OCI-LY1 (cell line): ENCODE results near the gene PILRA.
"Not testable (repeated sequence)": the region's sequence is repeated elsewhere in the genome, so short reads cannot be mapped to it uniquely, and the experiment has no call there.

ENCODE experiments used
- H2AFZ ChIP-seq: fragments of 200-600 bp; sonication (generic), shearing (Covaris generic); 2 replicates; pipeline ENCODE4 v1.6.0; 2014; ENCODE audit warnings: antibody characterized with exemption, mild to moderate bottlenecking, low read length
- H3F3A ChIP-seq: fragments of 200-600 bp; sonication (generic), shearing (Covaris generic); 2 replicates; pipeline ENCODE4 v1.6.0; 2014; ENCODE audit warnings: mild to moderate bottlenecking, antibody characterized with exemption, low read length, moderate library complexity; ENCODE audit not compliant: insufficient read depth
- H3K27ac ChIP-seq: fragments of 200-600 bp; sonication (generic); 2 replicates; pipeline ENCODE4 v1.5.1; 2014; ENCODE audit warnings: low read length, mixed run types, mild to moderate bottlenecking, low read depth; ENCODE audit not compliant: poor library complexity, severe bottlenecking
- H3K27me3 ChIP-seq: fragments of 200-600 bp; sonication (generic); 2 replicates; pipeline ENCODE4 v1.6.0; 2014; ENCODE audit warnings: antibody characterized with exemption, mild to moderate bottlenecking, low read length, moderate library complexity; ENCODE audit not compliant: insufficient read depth
- H3K36me3 ChIP-seq: fragments of 200-600 bp; sonication (generic); 2 replicates; pipeline ENCODE4 v1.6.1; 2014; ENCODE audit warnings: mild to moderate bottlenecking, antibody characterized with exemption, low read length, moderate library complexity, mixed read lengths; ENCODE audit not compliant: insufficient read depth
- H3K4me1 ChIP-seq: fragments of 200-600 bp; sonication (generic); 2 replicates; pipeline ENCODE4 v1.5.1; 2014; ENCODE audit warnings: mild to moderate bottlenecking, low read length, moderate library complexity; ENCODE audit not compliant: insufficient read depth, severe bottlenecking
- H3K4me2 ChIP-seq: fragments of 200-600 bp; sonication (generic), shearing (Covaris generic); 2 replicates; pipeline ENCODE4 v1.6.1; 2014; ENCODE audit warnings: low read length
- H3K4me3 ChIP-seq: fragments of 200-600 bp; sonication (generic); 2 replicates; pipeline ENCODE4 v1.5.1; 2014; ENCODE audit warnings: low read length, low read depth, mild to moderate bottlenecking, mixed read lengths; ENCODE audit not compliant: poor library complexity, severe bottlenecking
- H3K79me2 ChIP-seq: fragments of 200-600 bp; shearing (Covaris generic); 2 replicates; pipeline ENCODE4 v1.6.1; 2016; ENCODE audit warnings: mixed run types, low read length, mixed read lengths; ENCODE audit not compliant: insufficient read depth
- H3K9ac ChIP-seq: fragments of 200-600 bp; sonication (generic), shearing (Covaris generic); 2 replicates; pipeline ENCODE4 v1.6.1; 2014; ENCODE audit warnings: mild to moderate bottlenecking, low read length, mixed read lengths
- H3K9me2 ChIP-seq: fragments of 200-600 bp; sonication (generic), shearing (Covaris generic); 2 replicates; pipeline ENCODE4 v1.6.1; 2014; ENCODE audit warnings: low read depth, mild to moderate bottlenecking, low read length, mixed read lengths
- H3K9me3 ChIP-seq: fragments of 200-600 bp; shearing (Covaris generic); 2 replicates; pipeline ENCODE4 v1.6.1; 2014; ENCODE audit warnings: low read length, mixed read lengths
- H4K20me1 ChIP-seq: fragments of 200-600 bp; sonication (generic), shearing (Covaris generic); 2 replicates; pipeline ENCODE4 v1.6.0; 2016; ENCODE audit warnings: mild to moderate bottlenecking, low read length; ENCODE audit not compliant: insufficient read depth
- EZH2 ChIP-seq: fragments of 200-600 bp; sonication (generic), shearing (Covaris generic); IDR thresholded peaks from 2 replicates; pipeline ENCODE4 v1.8.0; 2017; ENCODE audit warnings: borderline replicate concordance, mixed run types, mild to moderate bottlenecking, antibody characterized with exemption, low read length, moderate library complexity, mixed read lengths
- TF ChIP-seq, protein P1 (sequence below): fragments of 200-600 bp; sonication (generic), shearing (Covaris generic); IDR thresholded peaks from 2 replicates; pipeline ENCODE4 v1.5.1; 2017; ENCODE audit warnings: mild to moderate bottlenecking, antibody characterized with exemption, low read length, moderate library complexity, mixed read lengths

PILRA gene

DNA sequence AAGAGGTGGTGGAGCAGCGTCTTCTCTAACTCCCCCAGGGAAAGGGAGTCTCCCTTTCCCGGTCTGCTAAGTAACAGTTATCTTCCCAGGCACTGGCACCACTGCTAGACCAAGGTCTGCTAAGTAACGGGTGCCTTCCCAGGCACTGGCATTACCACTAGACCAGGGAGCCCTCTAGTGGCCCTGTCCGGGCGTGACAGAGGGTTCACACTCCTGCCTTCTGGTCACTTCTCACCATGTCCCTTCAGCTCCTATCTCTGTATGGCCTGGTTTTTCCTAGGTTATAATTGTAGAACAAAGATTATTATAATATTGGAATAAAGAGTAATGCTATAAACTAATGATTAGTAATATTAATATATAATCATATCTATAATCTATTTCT is 28.0 kb upstream of the PILRA start:
- H3K9me3 ChIP-seq, H3K27ac ChIP-seq, H3K9me2 ChIP-seq, H2AFZ ChIP-seq, H3K79me2 ChIP-seq, H3K27me3 ChIP-seq, H3F3A ChIP-seq, H3K4me2 ChIP-seq, H3K9ac ChIP-seq, H4K20me1 ChIP-seq: not testable (repeated sequence)
- H3K36me3 ChIP-seq: peaks cover 73% of the 10 kb centered on the region
- peaks cover 34% of the 10 kb centered on the region for H3K4me1 ChIP-seq
- TF ChIP-seq, protein P1, sequence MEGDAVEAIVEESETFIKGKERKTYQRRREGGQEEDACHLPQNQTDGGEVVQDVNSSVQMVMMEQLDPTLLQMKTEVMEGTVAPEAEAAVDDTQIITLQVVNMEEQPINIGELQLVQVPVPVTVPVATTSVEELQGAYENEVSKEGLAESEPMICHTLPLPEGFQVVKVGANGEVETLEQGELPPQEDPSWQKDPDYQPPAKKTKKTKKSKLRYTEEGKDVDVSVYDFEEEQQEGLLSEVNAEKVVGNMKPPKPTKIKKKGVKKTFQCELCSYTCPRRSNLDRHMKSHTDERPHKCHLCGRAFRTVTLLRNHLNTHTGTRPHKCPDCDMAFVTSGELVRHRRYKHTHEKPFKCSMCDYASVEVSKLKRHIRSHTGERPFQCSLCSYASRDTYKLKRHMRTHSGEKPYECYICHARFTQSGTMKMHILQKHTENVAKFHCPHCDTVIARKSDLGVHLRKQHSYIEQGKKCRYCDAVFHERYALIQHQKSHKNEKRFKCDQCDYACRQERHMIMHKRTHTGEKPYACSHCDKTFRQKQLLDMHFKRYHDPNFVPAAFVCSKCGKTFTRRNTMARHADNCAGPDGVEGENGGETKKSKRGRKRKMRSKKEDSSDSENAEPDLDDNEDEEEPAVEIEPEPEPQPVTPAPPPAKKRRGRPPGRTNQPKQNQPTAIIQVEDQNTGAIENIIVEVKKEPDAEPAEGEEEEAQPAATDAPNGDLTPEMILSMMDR: peak; percentile 16
- peak overlapping the region; percentile 20 for H3K4me3 ChIP-seq

GRCh38 chr7:100346921-100347320 is 26.4 kb upstream of the PILRA start:
- H2AFZ ChIP-seq: no peak overlapping the region
- no peaks in the 10 kb centered on the region for H3K9me2 ChIP-seq
- no peak overlapping the region for H3K9ac ChIP-seq
- H3K27ac ChIP-seq: no peak overlapping the region
- H4K20me1 ChIP-seq: no peaks in the 10 kb centered on the region
- TF ChIP-seq, protein P1: no peak
- TF ChIP-seq EZH2: no peak
- H3K4me2 ChIP-seq: no peak overlapping the region
- H3K9me3 ChIP-seq: no peaks in the 10 kb centered on the region
- H3K4me3 ChIP-seq: no peak overlapping the region
- H3F3A ChIP-seq: peaks cover 5% of the 10 kb centered on the region; the same call in 1 of the 2 replicates
- H3K27me3 ChIP-seq: no peaks in the 10 kb centered on the region
- peaks cover 21% of the 10 kb centered on the region for H3K4me1 ChIP-seq
- H3K36me3 ChIP-seq: peaks cover 76% of the 10 kb centered on the region
- H3K79me2 ChIP-seq: no peaks in the 10 kb centered on the region

GRCh38 chr7:100348805-100349204 is 24.5 kb upstream of the PILRA start:
- Histone ChIP-seq H3K79me2 (no peaks in the 10 kb centered on the region), H3K4me2 (no peak overlapping the region), H3K27me3 (no peaks in the 10 kb centered on the region), H3K36me3 (peaks cover 76% of the 10 kb centered on the region), H2AFZ (no peak overlapping the region), H3K4me1 (peaks cover 12% of the 10 kb centered on the region), H3K4me3 (no peak overlapping the region), H3F3A (peaks cover 4% of the 10 kb centered on the region; the same call in 1 of the 2 replicates), H3K9me3 (no peaks in the 10 kb centered on the region), H3K9ac (no peak overlapping the region), H4K20me1 (no peaks in the 10 kb centered on the region), H3K27ac (no peak overlapping the region), H3K9me2 (no peaks in the 10 kb centered on the region)
- TF ChIP-seq EZH2: no peak
- TF ChIP-seq, protein P1: no peak
